Right renal cortex interstitium (tissue), 3 donors: Measurements from ENCODE around the gene CACFD1. TPM values are rescaled to one million over a fixed set of nuclear protein-coding genes. Genes with fewer than 3 reads are reported as not detected.
"Not testable (repeated sequence)": the region's sequence is repeated elsewhere in the genome, so short reads cannot be mapped to it uniquely, and the experiment has no call there.

Experiments
- DNase-seq, 3 donors: peaks; one replicate each; pipeline ENCODE4 v3.0.0-alpha.2; 2013; ENCODE audit warnings: low read depth in 3 of 3, low spot score in 2 of 3
- polyA plus RNA-seq, 3 donors: library from polyadenylated mRNA; unstranded; fragments of 120-200 nt; gene quantifications; one replicate each; pipeline ENCODE4 v1.2.1, GENCODE V29; 2013; ENCODE audit not compliant: insufficient read length in 3 of 3

CACFD1 gene
- polyA plus RNA-seq, 3 donors, result 23.3 to 28.1 (median 27.3) TPM

GRCh38 chr9:133437753-133438531 is 21.8 kb upstream of the CACFD1 start:
- no peak for DNase-seq

DNA sequence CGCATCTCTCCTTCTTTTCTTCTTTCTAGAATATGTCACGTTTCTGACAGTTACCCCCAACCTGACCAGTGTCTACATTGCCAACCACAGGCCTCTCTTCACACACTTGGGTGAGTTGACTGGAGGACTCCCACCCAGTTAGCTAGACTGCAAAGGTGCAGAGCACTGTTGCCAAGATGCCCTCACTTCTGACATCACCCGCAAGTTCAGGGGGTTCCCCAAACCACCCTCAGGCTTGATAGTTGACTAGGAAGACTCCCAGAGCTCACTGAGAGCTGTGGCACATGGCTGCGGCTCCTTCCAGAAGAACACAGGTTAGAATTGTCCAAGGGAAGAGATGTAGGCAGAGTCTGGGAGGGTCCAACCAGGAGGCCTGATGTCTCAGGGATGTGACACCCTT is 20.4 kb upstream of the CACFD1 start:
- DNase-seq, result no peak

DNA sequence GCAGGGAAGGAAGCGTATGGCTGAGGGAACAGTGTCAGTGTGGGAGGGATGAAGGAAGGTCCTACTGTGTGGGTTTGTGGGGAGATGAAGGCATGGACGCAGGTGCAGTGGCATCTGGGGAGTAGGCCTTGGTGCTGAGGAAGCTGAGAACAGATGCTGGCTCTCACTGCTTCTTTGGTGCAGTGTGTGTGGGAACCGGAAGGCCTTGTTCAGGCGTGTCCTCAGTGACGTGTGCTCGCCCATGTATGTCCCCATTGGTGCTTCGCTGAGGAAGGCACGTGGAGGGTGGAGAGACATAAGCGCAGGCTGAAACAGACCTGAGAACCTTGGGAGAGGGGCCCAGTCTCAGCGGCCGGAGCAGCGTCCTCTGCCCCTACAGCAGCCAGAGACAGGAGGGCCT is 18.9 kb upstream of the CACFD1 start:
- DNase-seq, result no peak

GRCh38 chr9:133441571-133441970 is 18.2 kb upstream of the CACFD1 start:
- DNase-seq, result no peak

DNA sequence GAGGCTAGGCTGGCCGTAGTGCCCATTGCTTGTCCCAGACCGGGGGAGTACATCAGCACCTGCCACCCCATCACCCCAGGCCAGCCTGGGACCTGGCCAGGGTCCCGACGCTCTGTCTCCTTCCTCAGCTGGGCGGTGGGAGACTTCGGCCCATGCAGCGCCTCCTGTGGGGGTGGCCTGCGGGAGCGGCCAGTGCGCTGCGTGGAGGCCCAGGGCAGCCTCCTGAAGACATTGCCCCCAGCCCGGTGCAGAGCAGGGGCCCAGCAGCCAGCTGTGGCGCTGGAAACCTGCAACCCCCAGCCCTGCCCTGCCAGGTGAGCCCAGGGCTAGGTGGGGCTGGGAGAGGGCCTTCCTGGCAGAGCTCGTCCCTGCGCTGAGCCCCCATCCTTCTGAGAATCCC is 16.5 kb upstream of the CACFD1 start:
- DNase-seq, result no peak

- no peak for DNase-seq
Measured at GRCh38 chr9:133443982-133444381, 15.8 kb upstream of the CACFD1 start.

DNA sequence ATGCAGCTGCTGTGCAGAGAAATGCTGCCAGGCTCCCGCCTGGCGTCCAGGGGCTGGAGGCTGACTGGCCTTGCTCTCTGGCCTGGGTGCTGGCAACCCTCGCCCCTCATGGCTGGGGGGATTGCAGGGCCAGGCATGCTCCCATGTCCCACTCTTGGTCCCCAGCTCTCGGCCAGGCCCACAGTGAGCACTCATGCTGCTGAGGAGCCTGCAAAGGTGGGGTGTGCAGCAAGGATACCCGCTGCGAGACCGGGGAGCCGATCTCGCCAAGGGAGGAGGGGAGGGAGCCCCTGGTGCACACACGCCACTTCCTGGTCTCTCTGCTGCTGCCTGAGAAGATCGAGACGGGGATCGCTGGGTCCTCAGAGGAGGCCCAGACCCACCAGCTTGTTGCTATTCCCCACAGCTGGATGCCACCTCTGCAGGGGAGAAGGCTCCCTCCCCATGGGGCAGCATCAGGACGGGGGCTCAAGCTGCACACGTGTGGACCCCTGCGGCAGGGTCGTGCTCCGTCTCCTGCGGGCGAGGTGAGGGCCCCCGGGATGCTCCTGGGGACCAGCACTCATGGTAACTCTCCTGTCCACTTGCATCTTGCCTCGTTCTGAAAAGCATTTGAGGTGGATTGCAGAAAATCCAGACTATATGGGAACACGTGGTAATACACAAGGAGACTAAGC is 14.3 kb upstream of the CACFD1 start:
- no peak for DNase-seq

- no peak for DNase-seq
Measured at GRCh38 chr9:133448487-133448972, 11.2 kb upstream of the CACFD1 start.

GRCh38 chr9:133449760-133450159 is 10.0 kb upstream of the CACFD1 start:
- DNase-seq, result no peak

- DNase-seq, result not testable (repeated sequence)
Measured at GRCh38 chr9:133451865-133452264, 7.9 kb upstream of the CACFD1 start.

GRCh38 chr9:133452562-133452961 is 7.2 kb upstream of the CACFD1 start:
- no peak for DNase-seq

GRCh38 chr9:133453651-133454050 is 6.1 kb upstream of the CACFD1 start:
- DNase-seq, result no peak

GRCh38 chr9:133454325-133454724 is 5.5 kb upstream of the CACFD1 start:
- no peak for DNase-seq

DNA sequence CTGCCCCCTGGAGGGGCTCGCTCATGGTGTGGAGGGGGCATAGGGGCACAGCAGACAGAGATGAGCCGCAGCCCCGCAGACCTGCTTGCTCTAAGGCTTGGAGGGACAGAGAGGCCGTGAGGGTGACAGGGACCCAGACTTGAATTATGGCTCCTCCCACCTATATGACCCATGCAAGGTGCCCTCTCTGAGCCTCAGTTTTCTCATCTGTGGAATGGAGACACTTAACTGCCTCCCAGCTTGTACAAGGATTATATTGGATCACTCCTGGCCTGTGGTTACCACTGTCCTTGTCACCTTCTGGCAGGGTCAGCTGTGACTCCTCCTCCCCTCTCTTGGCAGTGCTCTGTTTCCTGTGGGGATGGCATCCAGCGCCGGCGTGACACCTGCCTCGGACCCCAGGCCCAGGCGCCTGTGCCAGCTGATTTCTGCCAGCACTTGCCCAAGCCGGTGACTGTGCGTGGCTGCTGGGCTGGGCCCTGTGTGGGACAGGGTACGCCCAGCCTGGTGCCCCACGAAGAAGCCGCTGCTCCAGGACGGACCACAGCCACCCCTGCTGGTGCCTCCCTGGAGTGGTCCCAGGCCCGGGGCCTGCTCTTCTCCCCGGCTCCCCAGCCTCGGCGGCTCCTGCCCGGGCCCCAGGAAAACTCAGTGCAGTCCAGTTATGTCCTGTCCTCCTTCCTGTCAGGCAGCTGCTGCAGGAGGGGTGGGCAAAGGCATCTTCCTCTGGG is 4.7 kb upstream of the CACFD1 start:
- DNase-seq, result no peak

DNA sequence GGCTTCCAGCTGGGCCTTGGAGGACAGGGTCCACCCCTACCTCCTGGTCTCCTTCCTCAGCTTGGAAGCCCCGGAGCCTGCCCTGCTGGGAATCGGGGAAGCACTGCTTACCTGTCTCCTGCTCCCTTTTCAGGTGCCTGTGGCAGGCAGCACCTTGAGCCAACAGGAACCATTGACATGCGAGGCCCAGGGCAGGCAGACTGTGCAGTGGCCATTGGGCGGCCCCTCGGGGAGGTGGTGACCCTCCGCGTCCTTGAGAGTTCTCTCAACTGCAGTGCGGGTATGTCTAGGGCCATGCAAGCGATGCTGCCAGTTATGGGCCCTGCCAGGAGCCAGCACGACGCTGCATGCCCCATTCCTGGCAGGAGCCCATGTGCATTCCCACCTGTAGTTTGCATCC is 3.8 kb upstream of the CACFD1 start:
- no peak for DNase-seq

- DNase-seq, result no peak
Measured at GRCh38 chr9:133456409-133456808, 3.4 kb upstream of the CACFD1 start.

DNA sequence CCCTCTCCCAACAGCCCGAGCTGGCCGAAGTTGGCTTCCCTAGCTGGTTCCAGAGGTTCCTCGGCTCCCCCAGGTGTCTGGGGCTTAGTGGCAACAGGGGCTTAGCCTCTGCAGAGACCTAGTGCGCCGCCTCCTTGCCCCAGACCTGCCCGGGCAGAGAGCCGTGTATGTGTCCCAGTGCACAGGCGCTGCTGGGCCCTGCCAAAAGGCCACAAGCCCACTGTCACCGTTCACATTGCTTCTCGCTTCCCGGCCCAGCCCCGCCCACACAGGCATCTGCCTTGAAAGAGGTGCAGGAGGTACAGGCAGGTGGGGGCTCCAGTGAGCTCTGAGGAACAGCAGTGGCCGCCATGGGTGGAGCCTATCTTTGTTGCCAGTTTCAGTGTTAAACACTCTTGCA is 2.5 kb upstream of the CACFD1 start:
- no peak for DNase-seq

DNA sequence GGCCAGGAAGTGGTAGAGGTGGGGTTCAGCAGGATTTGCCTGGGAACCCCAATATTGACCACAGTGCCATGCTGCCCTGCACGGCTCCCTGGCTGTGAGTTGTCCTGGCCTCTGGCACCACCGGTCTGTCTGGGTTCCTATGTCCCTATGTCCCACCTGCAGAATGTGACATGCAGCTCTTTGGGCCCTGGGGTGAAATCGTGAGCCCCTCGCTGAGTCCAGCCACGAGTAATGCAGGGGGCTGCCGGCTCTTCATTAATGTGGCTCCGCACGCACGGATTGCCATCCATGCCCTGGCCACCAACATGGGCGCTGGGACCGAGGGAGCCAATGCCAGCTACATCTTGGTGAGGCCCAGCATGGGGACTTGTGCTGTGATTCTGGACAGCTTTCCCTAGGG is 2.0 kb upstream of the CACFD1 start:
- DNase-seq, result no peak

DNA sequence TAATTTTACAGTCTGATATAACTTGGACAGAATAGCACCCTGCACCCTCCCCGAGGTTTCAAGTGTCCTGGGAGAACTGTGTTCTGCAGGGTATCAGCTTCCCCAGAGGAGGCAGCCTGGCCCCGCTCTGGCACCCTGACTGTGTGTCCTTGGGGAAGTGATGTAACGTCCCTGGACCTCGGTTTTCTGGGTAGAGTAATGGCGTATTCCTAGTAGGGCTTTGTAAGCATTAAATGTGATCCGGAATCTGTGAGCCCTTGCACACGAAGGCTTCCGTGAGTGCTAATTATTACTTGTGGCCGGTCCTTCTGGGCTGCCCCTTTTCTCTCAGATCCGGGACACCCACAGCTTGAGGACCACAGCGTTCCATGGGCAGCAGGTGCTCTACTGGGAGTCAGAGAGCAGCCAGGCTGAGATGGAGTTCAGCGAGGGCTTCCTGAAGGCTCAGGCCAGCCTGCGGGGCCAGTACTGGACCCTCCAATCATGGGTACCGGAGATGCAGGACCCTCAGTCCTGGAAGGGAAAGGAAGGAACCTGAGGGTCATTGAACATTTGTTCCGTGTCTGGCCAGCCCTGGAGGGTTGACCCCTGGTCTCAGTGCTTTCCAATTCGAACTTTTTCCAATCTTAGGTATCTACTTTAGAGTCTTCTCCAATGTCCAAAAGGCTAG is 1.0 kb upstream of the CACFD1 start:
- no peak for DNase-seq

GRCh38 chr9:133460405-133461175 is 812 bp downstream of the CACFD1 start:
- DNase-seq, result peak in 1 of 3 donors; percentile 32
